GM13977 (cell line): ENCODE data around the gene IL19.

Experiments used
- DNase-seq: peaks from one replicate; pipeline ENCODE4 v3.0.0; 2012; ENCODE audit warnings: low spot score
- CTCF ChIP-seq: IDR thresholded peaks from 2 replicates; pipeline ENCODE4 v1.5.1; 2012; ENCODE audit warnings: mild to moderate bottlenecking, control low read depth; ENCODE audit not compliant: insufficient read depth; ENCODE audit errors: extremely low read depth, missing control alignments
- in situ Hi-C: fragments of 300-500 bp; cut with MboI; formaldehyde crosslinking; loops from one replicate; pipeline ENCODE4 v1.12.0; 2022; ENCODE audit warnings: low sequenced_read_pairs, low pct_unique_long_range_greater_than_20kb, mixed read lengths, inconsistent platforms; ENCODE audit not compliant: unreplicated experiment

The IL19 gene

GRCh38 chr1:206887701-206888100 is 117.1 kb downstream of the IL19 start:
- DNase-seq = no peak
- no peak for TF ChIP-seq CTCF
- in situ Hi-C loops = no loop called here

- no peak for TF ChIP-seq CTCF
- in situ Hi-C loops = no loop called here
- no peak for DNase-seq
These were observed 119.8 kb downstream of the IL19 start for GRCh38 chr1:206890125-206891060.

- TF ChIP-seq CTCF = no peak
- no peak for DNase-seq
- in situ Hi-C loops = no loop called here
These were observed 120.8 kb downstream of the IL19 start for GRCh38 chr1:206891412-206891811.
